ENCODE data around the gene PLEKHA1.

GRCh38 chr10:122458693-122459092, 84.2 kb downstream of the PLEKHA1 start:
- TF ChIP-seq TAF1 (IDR thresholded peaks at IDR 0.05; ENCODE audit: low read depth, low read length) (no peak), POLR2A (IDR thresholded peaks at IDR 0.05; ENCODE audit: low read depth, low read length) (no peak), POLR2AphosphoS5 (IDR thresholded peaks at IDR 0.05; ENCODE audit: low read depth, low read length) (no peak), SPI1 (IDR thresholded peaks at IDR 0.05; ENCODE audit: low read depth, low read length) (no peak), POU2F2 (IDR thresholded peaks at IDR 0.05; ENCODE audit: low read depth, low read length) (no peak), PAX5 (IDR thresholded peaks at IDR 0.05; ENCODE audit: insufficient read depth, low read length, severe bottlenecking) (no peak)

Data from GM12891 (cell line).